NCI-H526 (cell line): ENCODE measurements around the gene PRIM2.
A peak's percentile ranks its signal among the peaks of the same experiment; 100 is the strongest.
"Not testable (repeated sequence)": the region's sequence is repeated elsewhere in the genome, so short reads cannot be mapped to it uniquely, and the experiment has no call there.

Source experiments
- DNase-seq, 2 experiments: peaks; one replicate each; lab custom pipeline; 2025; lab: John Stamatoyannopoulos, UW

The PRIM2 gene

DNA sequence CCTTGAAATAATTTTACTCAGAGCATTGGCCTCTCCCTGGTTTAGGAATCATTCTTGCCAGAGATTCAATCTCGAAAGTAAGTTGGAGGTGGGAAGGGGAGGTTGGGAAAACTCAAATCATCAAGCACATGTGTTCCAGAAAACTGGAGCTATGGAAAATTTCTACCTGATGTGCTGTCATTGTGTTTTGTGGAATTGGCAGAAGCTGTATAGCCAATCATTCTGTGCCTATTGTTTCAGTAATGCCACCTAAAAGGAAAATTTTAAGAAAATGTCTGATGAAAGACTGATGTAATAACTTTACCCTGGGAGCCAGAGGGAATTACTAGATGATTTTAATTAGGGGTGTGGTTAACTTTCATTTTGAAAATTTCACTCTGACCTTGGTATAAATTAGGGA is 187.8 kb downstream of the PRIM2 start:
- not testable (repeated sequence) for DNase-seq

DNA sequence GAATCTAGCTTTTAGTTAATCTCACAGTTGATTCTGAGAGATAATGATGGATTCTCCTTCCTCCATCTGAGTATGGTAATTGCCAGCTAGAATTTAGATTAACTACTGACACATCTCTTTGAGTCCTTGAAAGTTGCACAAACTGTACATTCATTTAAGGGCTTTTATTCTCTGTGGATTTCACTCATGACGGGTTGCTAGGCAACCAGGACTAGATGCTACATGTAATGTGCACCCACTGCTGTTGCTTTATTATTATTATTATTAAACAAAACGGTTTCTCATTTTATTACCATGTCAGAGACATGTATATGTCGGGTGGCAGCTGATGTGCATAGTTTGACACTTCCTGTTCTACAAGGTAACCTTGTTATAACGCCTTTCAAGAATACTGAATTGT is 193.0 kb downstream of the PRIM2 start:
- not testable (repeated sequence) for DNase-seq

DNA sequence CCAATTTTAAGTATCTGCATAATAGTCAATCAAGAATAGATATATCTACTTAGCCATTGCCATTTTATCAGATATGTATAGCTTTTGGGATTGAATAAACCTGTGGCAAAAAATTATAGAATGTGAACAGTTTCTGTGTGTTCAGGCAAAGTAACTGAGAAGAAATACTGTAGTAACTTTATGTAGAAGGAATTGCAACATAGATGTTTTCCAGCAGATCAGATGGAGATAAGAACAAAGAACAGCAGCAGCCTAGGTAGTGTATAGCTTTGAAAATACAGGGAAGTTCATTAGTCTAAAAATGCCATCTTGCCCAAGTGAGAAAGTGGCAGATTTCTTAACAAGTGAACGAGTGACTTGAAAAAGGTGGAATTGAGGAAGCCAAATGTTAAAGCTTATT is 197.7 kb downstream of the PRIM2 start:
- DNase-seq, result not testable (repeated sequence)

DNA sequence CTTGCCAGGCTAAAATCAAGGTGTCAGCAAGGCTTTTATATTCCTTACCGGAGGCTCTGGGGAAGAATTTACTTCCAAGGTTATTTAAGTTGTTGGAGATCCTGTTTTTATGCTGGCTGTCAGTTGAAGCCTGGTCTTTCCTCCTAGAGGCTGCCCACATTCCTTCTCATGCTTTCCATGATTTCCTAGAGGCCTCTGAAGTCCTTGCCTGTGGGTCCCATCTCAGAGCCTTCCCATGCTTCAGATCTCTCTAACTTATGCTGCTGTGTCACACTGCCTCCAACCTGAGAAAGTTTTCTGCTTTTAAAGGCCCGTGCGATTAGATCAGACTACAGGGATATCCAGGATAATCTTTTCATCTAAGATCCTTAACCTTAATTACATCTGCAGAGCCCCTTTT is 198.4 kb downstream of the PRIM2 start:
- not testable (repeated sequence) for DNase-seq

DNA sequence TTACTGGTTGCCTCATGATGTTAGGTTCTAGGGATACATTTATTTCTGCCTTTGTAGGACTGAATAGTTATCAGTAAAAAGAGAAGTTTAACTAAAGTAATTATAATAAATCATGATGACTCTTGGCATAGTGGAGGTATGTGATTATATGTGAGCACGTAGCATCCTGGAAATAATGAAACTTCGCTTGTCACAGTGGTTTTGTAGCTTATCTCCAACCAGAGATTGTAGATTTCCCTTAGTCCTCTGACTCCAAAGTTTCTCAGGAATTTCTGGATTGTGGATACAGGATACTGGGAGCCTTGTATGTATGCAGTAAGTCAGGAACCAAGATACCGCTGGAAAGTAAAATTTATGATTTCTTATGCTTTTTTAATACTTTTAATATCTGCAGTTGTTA is 199.3 kb downstream of the PRIM2 start:
- not testable (repeated sequence) for DNase-seq

DNA sequence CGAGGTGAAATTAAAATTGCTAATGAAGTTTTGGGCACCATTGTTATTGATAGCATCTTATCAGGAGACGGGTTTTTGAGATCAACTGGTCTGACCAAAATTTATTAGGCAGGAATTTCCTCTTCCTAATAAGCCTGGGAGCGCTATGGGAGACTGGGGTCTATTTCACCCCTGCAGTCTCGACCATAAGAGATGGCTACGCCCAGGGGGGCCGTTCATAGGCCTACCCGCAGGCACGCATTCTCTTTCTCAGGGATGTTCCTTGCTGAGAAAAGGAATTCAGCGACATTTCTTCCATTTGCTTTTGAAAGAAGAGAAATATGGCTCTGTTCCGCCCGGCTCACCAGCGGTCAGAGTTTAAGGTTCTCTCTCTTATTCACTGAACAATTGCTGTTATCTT is 201.8 kb downstream of the PRIM2 start:
- DNase-seq, result not testable (repeated sequence)

DNA sequence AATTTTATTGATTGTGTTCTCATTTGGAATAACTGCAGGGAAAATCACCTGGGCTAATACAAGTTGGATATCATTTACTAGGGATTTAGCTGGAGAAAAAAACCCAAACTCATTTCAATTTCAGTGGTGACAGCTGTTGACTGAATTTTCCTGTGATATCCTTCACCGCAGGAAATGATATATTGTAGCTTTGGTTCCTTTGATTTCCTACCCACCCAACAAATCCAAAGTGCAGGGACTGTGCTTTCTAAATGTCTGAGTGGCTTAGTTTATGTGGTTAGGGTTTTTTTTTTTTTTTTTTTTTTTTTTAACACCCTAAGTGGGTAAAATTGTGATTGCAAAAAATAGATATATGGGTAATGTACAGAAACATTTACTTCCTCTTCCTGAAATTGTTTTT is 203.7 kb downstream of the PRIM2 start:
- DNase-seq, result not testable (repeated sequence)

DNA sequence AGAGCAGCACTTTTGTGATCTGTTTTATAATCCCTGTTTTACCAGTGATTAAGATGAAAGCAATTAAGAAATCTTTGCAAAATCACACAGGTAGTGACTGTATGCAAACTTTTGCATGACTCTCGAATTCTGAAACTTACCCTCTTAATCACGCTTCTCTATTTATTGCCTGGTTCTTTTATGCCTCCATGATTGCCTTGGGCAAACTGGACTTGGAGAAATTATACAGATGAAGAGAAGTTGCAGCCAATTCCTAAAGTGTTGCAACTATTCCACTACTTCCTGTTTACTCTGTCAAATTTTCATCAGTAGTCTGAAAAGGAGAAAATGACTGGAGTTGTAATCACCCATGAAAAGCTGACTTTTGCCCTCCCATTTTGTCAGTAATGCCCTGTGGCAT is 205.8 kb downstream of the PRIM2 start:
- DNase-seq, result not testable (repeated sequence)

DNA sequence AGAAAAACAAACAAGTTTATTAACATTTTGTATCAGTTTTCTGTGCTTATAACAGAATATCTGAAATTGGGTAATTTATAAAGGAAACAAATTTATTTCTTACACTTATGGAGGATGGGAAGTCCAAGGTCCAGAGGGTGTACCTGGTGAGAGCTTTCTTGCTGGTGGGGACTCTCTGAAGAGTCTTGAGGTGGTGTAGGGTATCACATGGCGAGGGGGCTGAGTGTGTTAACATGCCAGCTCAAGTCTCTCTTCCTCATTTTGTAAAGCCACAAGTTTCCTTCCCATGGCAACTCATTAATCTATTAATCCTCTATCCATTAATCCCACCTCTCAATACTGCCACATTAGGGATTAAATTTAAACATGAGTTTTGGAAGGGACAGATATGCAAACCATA is 212.3 kb downstream of the PRIM2 start:
- not testable (repeated sequence) for DNase-seq

DNA sequence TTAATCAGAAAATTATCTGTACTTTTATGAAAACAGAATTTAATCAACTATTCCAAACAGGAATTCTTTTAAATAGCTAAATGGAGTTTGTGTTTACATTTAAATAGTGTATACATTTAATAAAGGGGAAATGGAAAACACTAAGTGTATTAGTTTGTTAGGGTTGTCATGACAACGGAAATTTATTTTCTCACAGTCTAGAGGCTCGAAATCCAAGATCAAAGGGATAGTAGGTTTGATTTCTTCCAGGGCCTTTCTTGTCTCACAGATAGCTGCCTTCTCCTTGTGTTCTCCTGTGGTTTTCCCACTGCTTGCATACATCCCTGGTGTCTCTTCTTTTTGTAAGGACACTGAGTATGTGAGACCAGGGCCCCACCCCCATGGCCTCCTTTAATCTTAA is 215.2 kb downstream of the PRIM2 start:
- DNase-seq, result not testable (repeated sequence)

DNA sequence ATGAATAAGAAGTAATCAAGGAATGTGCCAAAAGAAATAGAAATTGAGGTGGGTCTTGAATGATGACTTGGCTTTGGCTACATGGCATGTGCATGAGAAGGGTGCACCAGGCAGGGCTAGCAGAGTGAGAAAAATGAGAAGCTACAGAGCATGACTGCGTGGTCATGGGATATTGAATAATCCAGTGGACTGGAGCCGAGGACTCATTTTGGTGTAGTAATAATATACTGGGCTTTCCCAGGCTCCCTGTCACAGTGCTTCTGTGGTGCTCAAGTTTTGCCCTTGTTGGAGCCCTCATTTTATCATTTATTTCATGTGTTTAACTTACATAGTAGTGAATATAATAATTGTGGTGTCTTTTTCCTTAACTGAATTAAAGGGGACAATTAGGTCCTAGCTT is 217.7 kb downstream of the PRIM2 start:
- not testable (repeated sequence) for DNase-seq

DNA sequence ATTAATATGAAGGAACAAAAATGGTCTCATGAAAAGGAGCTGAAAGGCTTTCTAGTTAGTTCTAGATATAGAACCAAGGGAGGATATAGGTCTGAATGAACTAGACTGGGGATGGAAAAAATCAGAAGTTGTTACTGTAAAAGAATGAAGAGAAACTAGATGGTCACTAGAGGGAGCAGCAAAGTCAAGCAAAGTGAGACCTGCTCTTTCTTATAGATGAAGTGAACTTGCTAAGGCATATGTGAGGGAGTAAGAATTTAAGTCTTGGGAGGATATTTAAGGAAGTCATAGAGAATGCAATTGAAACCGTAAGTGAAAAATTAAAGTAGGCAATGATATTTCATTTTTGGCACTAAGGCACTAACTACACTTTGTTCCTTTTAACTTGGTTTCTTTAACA is 218.6 kb downstream of the PRIM2 start:
- DNase-seq, result peak; percentile 0 to 36

DNA sequence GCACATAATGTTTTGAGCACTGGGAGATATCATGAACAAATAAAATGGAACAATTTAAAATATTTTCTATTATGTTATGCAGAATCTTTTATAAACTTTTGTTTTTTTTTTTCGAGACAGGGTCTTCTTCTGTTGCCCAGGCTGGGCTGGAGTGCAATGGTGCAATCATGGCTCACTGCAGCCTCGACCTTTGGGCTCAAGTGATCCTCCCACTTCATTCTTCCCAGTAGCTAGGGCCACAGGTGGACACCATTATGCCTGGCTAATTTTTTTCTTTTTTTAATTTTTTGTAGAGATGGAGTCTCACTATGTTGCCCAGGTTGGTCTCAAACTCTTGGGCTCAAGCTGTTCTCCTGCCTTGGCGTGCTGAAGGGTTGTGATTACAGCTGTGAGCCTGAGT is 220.5 kb downstream of the PRIM2 start:
- DNase-seq, result not testable (repeated sequence)

DNA sequence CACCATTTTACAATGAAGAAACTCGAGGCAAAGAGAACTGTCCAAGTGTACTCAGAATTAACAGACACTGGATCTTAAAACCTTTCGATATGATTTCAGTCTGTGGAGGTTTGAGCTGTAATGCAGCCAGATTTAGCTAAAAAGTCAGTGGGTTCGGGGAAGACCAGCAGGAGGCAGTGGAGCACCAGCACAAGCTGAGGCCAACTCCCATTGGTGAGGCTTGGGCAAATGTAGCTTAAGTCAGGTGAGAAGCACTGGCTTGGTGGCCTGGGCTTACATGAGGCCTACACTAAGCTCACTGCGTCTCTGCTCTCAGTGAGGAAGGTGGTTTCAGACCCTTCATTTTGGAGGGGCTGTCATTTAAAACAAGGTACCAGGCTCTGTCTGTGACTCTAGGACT is 234.5 kb downstream of the PRIM2 start:
- not testable (repeated sequence) for DNase-seq

DNA sequence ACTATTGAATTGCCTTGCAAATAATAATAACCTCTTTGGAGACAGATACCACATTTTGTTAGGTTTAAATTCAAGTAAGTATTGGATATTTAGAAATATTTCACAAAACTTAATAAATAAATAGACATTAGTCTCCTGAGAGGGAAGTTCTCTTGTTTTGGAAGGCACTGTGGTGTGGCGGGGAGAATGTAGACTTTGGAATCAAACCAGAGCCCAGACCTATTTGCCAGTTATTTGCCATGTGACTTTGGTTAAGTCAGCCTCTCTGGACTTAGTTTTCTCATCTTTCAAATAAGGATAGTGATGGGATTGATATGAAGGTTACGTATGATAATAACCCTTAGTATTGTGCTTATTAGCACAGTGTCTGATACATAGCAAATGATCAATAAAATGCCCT is 240.4 kb downstream of the PRIM2 start:
- DNase-seq, result not testable (repeated sequence)

DNA sequence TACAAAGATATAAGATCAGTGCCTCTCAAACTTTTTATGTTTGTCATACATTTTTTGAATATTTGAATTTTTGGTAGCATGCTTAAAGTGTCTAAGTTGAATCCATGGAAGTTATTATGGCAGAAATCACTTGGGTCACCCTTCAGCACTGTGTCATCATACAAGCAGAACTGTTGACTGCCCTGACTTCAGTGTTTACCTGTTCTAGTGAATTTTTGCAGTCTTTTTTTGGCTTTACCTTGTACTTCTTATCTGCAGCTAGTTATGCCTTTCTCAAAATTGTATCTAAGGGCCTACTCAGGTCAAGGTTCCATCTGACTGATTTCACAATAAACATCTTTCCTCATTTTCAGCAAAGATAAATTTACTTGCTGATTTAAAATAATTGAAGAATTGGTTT is 241.7 kb downstream of the PRIM2 start:
- DNase-seq, result not testable (repeated sequence)

DNA sequence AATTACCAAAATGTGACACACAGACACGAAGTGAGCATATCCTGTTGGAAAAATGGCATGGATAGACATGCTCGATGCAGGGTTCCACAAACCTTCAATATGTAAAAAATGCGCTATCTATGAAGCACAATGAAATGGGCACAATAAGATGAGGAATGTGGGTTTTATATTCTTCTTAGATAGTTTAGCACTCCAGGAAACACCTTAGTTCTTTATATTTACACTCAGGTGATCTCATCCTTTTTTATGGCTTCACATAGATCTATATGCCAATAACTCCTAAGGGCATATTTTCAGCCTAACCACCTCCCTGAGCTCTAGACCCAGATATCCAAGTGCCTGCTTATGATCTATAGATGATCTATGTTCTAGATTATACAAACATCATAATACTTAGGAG is 244.8 kb downstream of the PRIM2 start:
- DNase-seq, result not testable (repeated sequence)

DNA sequence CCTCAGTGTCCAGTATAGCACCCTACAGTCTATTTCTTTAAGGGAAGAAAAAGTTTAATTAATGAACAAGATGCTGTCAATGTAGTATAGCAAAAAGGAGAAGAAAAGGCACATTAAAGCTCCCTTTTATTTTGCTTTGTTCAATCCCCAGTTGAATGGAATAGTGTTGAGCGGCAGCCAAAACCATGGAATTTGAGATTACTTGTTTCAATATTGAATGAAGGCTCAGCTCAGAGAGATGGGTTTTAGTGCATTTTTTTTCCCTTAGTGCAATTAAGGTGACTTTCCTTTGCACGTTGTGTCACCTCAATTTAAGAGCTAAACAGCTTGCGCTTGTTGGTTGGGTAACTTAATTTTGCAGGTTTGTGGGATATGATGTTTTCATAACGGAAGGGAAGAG is 254.7 kb downstream of the PRIM2 start:
- DNase-seq, result not testable (repeated sequence)

DNA sequence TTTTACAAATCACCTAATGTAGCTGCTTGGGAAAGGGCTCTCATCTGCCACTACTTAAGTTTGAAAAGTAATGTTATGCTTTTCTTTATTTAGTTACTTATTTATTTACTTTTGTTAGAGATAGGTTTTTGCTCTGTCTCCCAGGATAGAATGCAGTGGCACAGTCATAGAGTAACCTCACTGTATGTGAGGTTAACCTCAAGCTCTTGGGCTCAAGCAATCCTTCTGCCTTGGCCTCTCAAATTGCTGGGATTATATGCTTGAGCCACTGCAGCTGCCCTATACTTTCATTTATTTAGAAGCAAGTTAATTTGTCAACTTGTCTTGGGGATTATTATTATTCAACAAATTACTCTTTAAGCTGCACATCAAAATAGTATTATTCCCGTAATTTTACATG is 255.4 kb downstream of the PRIM2 start:
- DNase-seq, result not testable (repeated sequence)

DNA sequence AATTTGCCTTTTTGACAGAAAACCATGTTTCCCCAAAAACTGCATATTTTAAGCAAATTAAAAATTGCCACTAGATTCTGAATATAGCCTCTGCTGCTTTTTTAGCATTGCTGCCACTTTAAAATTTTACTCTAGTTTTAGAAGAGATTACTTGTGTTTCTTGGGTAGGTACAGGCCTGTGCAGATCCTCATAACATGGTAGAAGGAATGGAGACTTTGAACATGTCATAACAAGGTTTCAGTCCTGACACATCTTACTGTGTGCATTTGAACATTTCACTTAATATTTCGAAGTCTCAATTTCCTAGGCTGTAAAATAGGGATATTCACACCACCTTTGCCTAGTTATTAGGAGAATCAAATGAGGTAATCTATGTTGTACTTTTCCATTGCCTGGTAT is 259.6 kb downstream of the PRIM2 start:
- not testable (repeated sequence) for DNase-seq

DNA sequence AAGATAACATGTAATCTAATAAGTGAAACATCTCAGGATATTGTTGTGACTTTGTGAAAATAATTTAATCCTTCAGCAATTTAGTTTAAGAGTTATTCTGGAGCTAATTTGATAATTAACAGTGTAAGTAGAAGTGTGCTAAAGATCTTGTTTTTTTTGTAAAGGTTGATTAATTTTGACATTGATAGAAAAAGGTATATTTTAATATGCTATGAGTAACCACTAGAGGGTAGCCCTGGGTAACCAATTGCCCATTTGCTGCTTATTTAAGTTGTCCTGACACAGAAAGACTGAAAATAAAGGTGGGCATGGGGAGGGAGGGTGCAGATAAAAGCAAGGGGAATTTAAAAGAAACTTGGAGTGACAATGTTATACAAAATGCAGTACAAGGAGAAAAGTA is 262.1 kb downstream of the PRIM2 start:
- peak in 1 of 2 experiments; percentile 2 for DNase-seq

DNA sequence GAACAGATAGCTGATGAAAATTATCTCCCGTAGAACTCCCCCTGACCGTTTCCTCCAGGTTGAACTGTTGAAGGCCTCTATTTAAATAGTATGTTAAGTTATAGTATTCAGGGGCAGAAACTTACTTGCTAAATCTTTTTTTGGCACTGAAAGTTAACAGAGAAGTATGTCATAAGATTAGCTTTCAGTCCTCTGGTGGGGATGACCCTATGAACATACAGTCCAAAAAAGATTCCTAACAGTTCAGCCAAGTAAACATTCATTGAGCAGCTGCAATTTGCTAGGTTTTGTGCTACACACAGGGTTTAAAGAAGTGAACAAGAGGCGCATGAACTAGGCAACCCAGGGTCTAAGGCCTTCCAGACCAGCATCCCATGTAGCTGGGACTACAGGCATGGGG is 264.2 kb downstream of the PRIM2 start:
- not testable (repeated sequence) for DNase-seq

DNA sequence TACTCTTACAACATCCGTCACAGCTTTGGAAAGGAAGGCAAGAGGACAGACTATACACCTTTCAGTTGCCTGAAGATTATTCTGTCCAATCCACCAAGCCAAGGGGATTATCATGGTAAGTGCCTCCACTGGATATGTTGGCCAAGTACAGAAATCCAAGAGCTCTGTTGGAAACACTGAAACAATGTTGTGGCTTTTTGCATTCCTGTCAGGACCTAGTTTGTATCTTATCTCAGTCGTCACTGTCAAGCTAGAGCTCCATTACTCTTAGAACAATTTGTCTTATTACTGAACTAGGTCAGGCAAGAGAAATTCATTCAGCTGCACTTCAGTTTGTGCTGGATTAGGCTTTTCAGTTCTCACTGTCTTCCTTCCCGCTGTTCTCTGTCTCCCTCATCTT is 283.7 kb downstream of the PRIM2 start:
- not testable (repeated sequence) for DNase-seq

DNA sequence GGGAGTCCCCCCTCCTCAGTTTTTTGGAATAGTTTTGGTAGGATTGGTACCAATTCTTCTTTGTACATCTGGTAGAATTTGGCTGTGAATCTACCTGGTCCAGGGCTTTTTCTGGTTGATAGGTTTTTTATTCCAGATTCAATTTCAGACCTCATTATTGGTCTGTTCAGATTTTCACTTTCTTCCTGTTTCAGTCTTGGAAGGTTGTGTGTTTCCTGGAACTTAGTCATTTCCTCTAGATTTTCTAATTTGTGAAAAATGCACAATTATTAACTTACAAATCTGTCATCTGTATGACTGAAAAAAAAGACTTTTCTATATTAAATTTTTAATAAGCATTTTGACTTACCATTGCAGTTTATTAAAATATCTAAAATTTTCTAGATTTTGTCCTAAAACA is 287.9 kb downstream of the PRIM2 start:
- DNase-seq, result not testable (repeated sequence)

DNA sequence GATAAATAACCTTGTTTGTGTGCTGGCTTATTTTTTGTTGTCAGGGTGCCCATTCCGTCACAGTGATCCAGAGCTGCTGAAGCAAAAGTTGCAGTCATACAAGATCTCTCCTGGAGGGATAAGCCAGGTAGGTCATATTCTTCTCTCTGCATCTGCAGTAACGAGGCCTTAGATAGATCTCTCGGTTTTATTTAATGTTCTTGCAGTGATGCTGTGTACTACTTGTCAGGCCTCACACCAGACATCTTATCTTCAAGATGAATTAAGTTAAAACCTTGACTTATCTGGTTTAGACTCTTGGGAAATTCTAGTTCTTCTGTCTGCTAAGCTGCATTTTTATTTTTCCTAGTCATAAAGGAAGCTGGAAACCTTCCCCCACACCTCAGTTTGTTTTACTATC is 288.9 kb downstream of the PRIM2 start:
- DNase-seq, result not testable (repeated sequence)
